HG03442 (cell line): Measurements from ENCODE around the gene F5.

Source experiments
- ATAC-seq: cut with Tn5 transposase; IDR thresholded peaks from one replicate; pipeline ENCODE4 v1.9.1; 2021; ENCODE audit warnings: mild to moderate bottlenecking, moderate library complexity; ENCODE audit not compliant: unreplicated experiment

F5 gene

GRCh38 chr1:169588785-169589485 lies 2.7 kb upstream of the F5 start:
- no peak for ATAC-seq

GRCh38 chr1:169588112-169588511 lies 1.8 kb upstream of the F5 start:
- no peak for ATAC-seq

- ATAC-seq, result peak; percentile 31
Observed at GRCh38 chr1:169586067-169586394, 250 bp downstream of the F5 start.

GRCh38 chr1:169585181-169585580 lies 1.1 kb downstream of the F5 start:
- no peak for ATAC-seq

- ATAC-seq, result no peak
Observed at GRCh38 chr1:169584483-169585144, 1.7 kb downstream of the F5 start.

GRCh38 chr1:169577981-169578738 lies 8.1 kb downstream of the F5 start:
- ATAC-seq, result no peak

GRCh38 chr1:169576935-169577331 lies 9.3 kb downstream of the F5 start:
- ATAC-seq, result no peak

GRCh38 chr1:169576241-169576934 lies 9.9 kb downstream of the F5 start:
- no peak for ATAC-seq

GRCh38 chr1:169574336-169574735 lies 11.9 kb downstream of the F5 start:
- ATAC-seq, result no peak

GRCh38 chr1:169572187-169572586 lies 14.1 kb downstream of the F5 start:
- ATAC-seq, result no peak

- ATAC-seq, result no peak
Observed at GRCh38 chr1:169571450-169571849, 14.8 kb downstream of the F5 start.

GRCh38 chr1:169570172-169570574 lies 16.1 kb downstream of the F5 start:
- no peak for ATAC-seq

- no peak for ATAC-seq
Observed at GRCh38 chr1:169568497-169568896, 17.8 kb downstream of the F5 start.

- no peak for ATAC-seq
Observed at GRCh38 chr1:169565335-169566271, 20.7 kb downstream of the F5 start.

GRCh38 chr1:169563650-169564049 lies 22.6 kb downstream of the F5 start:
- ATAC-seq, result no peak

- ATAC-seq, result no peak
Observed at GRCh38 chr1:169563019-169563615, 23.2 kb downstream of the F5 start.

- ATAC-seq, result no peak
Observed at GRCh38 chr1:169561692-169562091, 24.6 kb downstream of the F5 start.

- ATAC-seq, result no peak
Observed at GRCh38 chr1:169557131-169557530, 29.1 kb downstream of the F5 start.

GRCh38 chr1:169550294-169550693 lies 36.0 kb downstream of the F5 start:
- peak; percentile 54 for ATAC-seq

- no peak for ATAC-seq
Observed at GRCh38 chr1:169548282-169548681, 38.0 kb downstream of the F5 start.
